GM12875 (cell line): ENCODE results near the gene SEMA6B.

Experiments
- H3K4me3 ChIP-seq: one replicate; pipeline ENCODE4 v1.5.1; 2011; ENCODE audit warnings: low read depth, low read length, control low read depth
- TF ChIP-seq, protein P1 (sequence below): IDR thresholded peaks from 2 replicates; pipeline ENCODE4 v1.5.1; 2011; ENCODE audit warnings: low read depth, mild to moderate bottlenecking, control low read depth, inconsistent platforms, low read length, moderate library complexity, borderline replicate concordance; ENCODE audit not compliant: insufficient read depth

Gene SEMA6B

DNA sequence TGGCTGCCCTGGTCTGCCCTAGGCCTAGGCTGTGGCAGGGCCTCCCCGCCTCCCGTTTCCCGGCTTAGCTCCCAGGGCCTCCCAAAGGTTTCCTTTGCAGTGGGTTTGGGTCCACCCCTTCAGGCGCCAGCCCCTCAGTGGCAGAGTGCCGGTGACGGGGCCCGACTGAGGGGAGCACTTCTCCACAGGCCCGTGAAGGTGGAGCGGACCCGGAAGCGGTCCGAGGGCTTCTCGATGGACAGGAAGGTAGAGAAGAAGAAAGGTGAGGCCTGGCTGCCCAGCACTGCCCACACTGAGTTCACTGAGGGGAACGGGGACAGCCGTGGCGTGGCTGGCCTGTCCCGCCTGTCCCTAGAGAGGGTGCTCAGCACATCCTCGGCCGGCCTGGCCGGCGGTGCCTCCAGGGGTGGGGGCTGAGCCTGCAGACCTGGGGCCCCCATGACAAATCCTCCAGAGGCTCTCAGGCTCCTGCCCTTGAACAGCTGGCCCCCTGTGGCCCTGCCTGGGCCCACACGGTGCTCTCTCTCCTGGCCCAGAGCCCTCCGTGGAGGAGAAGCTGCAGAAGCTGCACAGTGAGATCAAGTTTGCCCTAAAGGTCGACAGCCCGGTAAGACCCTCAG lies 61.6 kb downstream of the SEMA6B start:
- H3K4me3 ChIP-seq = no peak overlapping the region
- TF ChIP-seq, protein P1, sequence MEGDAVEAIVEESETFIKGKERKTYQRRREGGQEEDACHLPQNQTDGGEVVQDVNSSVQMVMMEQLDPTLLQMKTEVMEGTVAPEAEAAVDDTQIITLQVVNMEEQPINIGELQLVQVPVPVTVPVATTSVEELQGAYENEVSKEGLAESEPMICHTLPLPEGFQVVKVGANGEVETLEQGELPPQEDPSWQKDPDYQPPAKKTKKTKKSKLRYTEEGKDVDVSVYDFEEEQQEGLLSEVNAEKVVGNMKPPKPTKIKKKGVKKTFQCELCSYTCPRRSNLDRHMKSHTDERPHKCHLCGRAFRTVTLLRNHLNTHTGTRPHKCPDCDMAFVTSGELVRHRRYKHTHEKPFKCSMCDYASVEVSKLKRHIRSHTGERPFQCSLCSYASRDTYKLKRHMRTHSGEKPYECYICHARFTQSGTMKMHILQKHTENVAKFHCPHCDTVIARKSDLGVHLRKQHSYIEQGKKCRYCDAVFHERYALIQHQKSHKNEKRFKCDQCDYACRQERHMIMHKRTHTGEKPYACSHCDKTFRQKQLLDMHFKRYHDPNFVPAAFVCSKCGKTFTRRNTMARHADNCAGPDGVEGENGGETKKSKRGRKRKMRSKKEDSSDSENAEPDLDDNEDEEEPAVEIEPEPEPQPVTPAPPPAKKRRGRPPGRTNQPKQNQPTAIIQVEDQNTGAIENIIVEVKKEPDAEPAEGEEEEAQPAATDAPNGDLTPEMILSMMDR = no peak

DNA sequence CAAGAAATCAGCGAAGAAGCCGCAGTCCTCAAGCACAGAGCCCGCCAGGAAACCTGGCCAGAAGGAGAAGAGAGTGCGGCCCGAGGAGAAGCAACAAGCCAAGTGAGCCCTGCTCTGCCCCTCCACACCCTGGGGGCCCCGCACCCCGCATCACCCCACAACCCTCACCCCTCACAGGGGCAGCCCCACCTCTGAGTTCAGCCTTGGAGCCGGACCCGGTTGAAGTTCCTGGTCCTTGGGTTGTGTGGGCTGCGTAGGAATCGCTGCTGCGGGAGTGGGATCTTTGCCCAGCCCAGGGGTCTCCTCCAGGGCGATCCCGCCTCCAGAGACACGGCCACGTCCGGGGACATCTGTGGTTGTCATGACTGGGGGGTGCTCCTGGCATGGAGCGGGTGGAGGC lies 63.2 kb downstream of the SEMA6B start:
- TF ChIP-seq, protein P1 = no peak
- no peak overlapping the region for H3K4me3 ChIP-seq

DNA sequence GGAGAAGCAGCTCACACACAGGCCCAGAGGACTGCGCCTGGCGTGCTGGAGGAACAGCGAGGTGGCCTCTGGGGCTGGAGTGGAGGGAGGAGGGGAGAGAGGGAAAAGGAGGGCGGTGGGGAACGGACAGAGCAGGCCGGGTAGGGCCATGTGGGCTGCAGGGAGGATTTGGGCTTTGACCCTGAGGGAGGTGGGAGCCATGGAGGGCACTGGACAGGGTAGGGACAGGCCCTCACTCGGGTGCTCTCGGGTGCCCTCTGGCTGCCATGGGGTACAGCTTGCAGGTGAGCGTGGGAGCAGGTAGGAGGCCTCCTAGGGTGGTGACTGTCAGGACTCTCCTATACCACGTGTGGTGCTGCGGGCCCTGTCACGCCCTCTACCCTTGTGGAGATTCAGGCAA lies 64.0 kb downstream of the SEMA6B start:
- H3K4me3 ChIP-seq = no peak overlapping the region
- TF ChIP-seq, protein P1 = peak; percentile 52; the same call in 1 of the 2 replicates

DNA sequence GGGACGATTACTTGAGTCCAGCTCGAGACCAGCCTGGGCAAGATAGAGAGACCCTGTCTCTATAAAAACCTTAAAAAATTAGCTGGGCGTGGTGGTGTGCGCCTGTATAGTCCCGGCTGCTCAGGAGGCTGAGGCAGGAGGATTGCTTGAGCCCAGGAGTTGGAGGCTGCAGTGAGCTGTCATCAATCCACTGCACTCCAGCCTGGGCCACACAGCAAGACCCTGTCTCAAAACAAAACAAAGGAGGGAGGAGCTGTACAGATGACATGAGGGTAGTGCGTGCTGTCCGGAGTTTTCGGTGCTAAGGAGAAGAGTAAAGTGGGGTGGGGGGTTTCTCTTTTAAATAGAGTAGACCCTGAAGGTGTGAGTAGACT lies 64.8 kb downstream of the SEMA6B start:
- TF ChIP-seq, protein P1 = no peak

DNA sequence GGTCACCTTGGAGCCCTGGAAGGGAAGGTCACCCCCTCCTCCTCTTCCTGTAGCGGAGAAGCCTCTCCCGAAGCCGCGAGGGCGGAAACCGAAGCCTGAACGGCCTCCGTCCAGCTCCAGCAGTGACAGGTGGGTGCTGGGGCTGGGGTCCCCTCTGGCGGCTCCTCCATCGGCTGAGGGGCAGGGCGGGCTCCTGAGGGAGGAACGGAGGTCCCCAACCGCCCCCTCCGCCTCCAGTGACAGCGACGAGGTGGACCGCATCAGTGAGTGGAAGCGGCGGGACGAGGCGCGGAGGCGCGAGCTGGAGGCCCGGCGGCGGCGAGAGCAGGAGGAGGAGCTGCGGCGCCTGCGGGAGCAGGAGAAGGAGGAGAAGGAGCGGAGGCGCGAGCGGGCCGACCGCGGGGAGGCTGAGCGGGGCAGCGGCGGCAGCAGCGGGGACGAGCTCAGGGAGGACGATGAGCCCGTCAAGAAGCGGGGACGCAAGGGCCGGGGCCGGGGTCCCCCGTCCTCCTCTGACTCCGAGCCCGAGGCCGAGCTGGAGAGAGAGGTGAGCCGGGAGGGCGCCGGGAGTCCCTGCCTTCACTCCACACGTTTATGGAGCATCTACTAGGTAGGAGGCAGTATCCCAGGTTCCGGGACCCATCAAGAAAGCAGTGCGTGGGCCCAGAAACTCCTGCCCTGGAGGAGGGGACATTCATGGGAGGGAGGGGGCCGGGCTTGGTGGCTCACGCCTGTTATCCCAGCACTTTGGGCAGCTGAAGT lies 65.4 kb downstream of the SEMA6B start:
- no peak overlapping the region for H3K4me3 ChIP-seq
- TF ChIP-seq, protein P1 = no peak

More for the DNA sequence above, 64.8 kb downstream of the SEMA6B start:
- no peak overlapping the region for H3K4me3 ChIP-seq

DNA sequence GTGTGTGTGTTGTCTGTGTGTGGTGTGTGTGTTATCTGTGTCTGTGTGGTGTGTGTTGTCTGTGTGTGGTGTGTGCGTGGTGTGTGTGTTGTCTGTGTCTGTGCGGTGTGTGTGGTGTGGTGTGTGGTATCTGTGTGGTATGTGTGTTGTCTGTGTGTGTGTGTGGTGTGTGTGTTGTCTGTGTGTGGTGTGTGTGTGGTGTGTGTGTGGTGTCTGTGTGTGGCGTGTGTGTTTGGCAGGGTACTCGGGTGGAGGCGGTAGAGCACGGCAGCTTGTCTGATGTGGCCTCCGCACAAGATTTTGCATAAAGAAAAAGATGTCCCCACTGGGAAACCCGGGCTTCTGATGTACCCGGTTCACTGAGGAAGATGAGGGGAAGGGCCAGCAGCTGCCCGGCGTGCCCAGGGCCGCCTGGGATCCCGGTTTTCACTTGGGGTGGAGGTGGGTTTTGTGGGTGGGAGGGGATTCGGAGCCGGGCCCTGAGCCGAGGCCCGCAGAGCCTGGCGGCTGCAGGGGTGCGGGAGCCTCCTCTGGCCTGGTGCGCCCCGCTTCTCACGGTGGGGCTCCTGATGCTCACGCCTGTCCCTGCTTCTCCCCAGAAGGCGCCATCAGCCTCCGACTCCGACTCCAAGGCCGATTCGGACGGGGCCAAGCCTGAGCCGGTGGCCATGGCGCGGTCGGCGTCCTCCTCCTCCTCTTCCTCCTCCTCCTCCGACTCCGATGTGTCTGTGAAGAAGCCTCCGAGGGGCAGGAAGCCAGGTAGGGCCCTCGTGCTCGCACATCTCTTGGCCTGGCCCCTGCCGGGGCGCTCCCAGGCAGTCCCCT lies 66.2 kb downstream of the SEMA6B start:
- no peak overlapping the region for H3K4me3 ChIP-seq
- TF ChIP-seq, protein P1 = no peak
